T-helper 2 cell treated with Interferon-gamma antibody and Interleukin-4, amounts not matched to agents 5 μg/mL and 100 μg/mL, for 36 hours (primary cell): ENCODE measurements around the gene BCAR3.

Experiments
- DNase-seq: peaks from one replicate; pipeline ENCODE4 v3.0.0; 2021; ENCODE audit warnings: low spot score
- H3K27ac Mint-ChIP-seq: one replicate; pipeline ENCODE4 v1.8.0; 2021; ENCODE audit warnings: mild to moderate bottlenecking, mixed read lengths
- H3K27me3 Mint-ChIP-seq: one replicate; pipeline ENCODE4 v1.8.0; 2021; ENCODE audit warnings: low read depth, mixed read lengths
- H3K36me3 Mint-ChIP-seq: one replicate; pipeline ENCODE4 v1.8.0; 2021; ENCODE audit warnings: low read depth, mixed read lengths
- H3K4me1 Mint-ChIP-seq: one replicate; pipeline ENCODE4 v1.8.0; 2021; ENCODE audit warnings: low read depth, mixed read lengths
- H3K4me3 Mint-ChIP-seq: one replicate; pipeline ENCODE4 v1.8.0; 2022; ENCODE audit warnings: mild to moderate bottlenecking, moderate library complexity, mixed read lengths
- H3K9me3 Mint-ChIP-seq: one replicate; pipeline ENCODE4 v1.8.0; 2021; ENCODE audit warnings: mixed read lengths

The BCAR3 gene

DNA sequence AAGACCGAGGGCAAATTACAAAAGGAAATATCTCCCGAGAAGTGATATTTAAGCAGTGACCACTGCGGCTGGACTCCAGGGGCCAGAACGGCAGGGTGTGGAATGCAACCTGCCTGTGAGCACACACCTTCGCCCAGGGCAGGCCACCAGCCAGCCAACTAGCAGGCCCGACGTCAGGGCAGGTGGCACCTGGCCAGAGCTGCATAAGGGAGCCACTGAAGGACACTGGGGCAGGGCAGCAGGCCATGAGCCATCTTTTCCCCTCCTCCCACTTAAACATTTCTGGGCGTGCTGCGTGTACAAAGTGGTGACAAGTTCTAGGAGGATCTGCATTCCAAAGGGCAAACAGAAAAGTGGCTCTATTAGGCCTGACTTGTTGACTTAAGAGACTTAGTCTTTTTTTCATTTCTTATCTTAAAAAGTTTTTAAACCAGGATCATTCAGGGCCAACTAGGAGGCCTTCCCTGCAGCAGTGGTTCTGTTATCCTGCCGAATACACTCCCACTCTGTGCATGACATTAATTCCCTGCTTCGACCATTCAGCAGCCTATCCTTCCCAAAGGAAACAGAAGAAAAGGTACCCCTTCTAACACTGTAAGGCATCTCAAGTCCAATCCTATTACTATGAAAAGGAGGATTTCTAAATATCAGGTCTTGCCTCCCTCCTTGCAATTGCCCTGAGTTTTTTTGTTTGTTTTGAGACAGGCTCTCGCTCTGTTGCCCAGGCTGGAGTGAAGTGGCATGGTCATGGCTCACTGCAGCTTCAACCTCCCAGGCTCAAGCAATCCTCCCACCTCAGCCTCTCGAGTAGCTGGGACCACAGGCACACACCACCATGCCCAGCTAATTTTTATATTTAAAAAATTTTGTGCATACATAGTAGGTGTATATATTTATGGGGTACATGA, 96.3 kb downstream of the BCAR3 start:
- Mint-ChIP-seq H3K4me1 (peaks cover 9% of the 10 kb centered on the region), H3K27me3 (no peaks in the 10 kb centered on the region), H3K27ac (no peak overlapping the region), H3K36me3 (peaks cover 14% of the 10 kb centered on the region), H3K4me3 (no peak overlapping the region), H3K9me3 (no peaks in the 10 kb centered on the region)
- DNase-seq: no peak

GRCh38 chr1:93584261-93585003, 97.2 kb downstream of the BCAR3 start:
- H3K4me1 Mint-ChIP-seq: peaks cover 6% of the 10 kb centered on the region
- no peak overlapping the region for H3K4me3 Mint-ChIP-seq
- H3K36me3 Mint-ChIP-seq: peaks cover 8% of the 10 kb centered on the region
- no peak for DNase-seq
- no peak overlapping the region for H3K27ac Mint-ChIP-seq
- no peaks in the 10 kb centered on the region for H3K9me3 Mint-ChIP-seq
- no peaks in the 10 kb centered on the region for H3K27me3 Mint-ChIP-seq

GRCh38 chr1:93581917-93582850, 99.5 kb downstream of the BCAR3 start:
- no peak overlapping the region for H3K4me3 Mint-ChIP-seq
- H3K36me3 Mint-ChIP-seq: no peaks in the 10 kb centered on the region
- DNase-seq: no peak
- no peaks in the 10 kb centered on the region for H3K9me3 Mint-ChIP-seq
- no peak overlapping the region for H3K27ac Mint-ChIP-seq
- H3K27me3 Mint-ChIP-seq: no peaks in the 10 kb centered on the region
- no peaks in the 10 kb centered on the region for H3K4me1 Mint-ChIP-seq

- no peaks in the 10 kb centered on the region for H3K4me1 Mint-ChIP-seq
- no peak overlapping the region for H3K27ac Mint-ChIP-seq
- H3K36me3 Mint-ChIP-seq: peaks cover 2% of the 10 kb centered on the region
- no peak for DNase-seq
- no peak overlapping the region for H3K4me3 Mint-ChIP-seq
- H3K27me3 Mint-ChIP-seq: no peaks in the 10 kb centered on the region
- H3K9me3 Mint-ChIP-seq: no peaks in the 10 kb centered on the region
These were observed 101.7 kb downstream of the BCAR3 start for GRCh38 chr1:93579891-93580290.

DNA sequence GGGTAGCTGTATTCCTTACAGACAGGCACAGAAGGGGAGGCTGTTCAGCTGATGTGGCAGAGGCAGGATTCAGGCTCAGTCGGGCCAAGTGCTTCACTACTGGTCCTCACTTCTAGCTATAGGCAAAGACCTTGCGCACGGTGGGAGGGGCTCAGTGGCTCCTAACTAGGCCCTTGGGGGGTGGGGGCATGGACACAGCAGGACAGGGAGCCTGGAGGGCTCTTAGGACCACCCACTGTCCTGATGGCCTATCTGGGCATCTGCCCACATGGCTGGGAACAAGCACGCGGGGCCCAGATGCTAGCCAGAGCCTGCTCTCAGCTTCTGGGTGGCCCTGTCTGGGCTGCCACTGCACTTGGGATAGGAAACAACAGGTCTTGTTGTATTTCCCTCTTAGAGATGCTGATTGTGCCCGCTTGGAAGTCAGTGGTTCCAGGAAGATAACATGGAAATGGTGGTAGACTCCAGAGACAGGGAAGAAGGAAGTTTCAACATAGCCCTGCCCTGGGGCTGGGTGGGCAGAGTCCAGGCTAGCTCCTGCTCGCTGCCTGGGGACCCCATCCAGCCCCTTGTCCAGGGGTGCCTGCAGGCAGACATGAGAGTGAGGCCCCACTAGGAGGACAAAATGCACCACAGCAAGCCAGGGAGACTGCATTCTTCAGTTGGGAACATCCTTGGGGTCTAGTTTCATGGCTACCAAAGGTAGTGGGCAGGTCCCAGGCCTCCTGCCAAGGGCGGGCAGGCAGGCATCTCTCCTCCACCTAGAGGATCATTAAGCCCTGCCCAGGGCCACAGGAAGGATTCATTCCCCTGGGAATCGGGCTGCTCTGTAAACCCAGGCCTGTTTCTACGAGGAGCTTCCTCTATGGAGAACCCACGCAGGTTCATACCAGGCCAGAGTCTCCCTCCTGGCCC, 102.5 kb downstream of the BCAR3 start:
- peaks cover 2% of the 10 kb centered on the region for H3K36me3 Mint-ChIP-seq
- H3K27me3 Mint-ChIP-seq: no peaks in the 10 kb centered on the region
- no peaks in the 10 kb centered on the region for H3K9me3 Mint-ChIP-seq
- DNase-seq: no peak
- H3K4me1 Mint-ChIP-seq: no peaks in the 10 kb centered on the region
- no peak overlapping the region for H3K4me3 Mint-ChIP-seq
- H3K27ac Mint-ChIP-seq: no peak overlapping the region

DNA sequence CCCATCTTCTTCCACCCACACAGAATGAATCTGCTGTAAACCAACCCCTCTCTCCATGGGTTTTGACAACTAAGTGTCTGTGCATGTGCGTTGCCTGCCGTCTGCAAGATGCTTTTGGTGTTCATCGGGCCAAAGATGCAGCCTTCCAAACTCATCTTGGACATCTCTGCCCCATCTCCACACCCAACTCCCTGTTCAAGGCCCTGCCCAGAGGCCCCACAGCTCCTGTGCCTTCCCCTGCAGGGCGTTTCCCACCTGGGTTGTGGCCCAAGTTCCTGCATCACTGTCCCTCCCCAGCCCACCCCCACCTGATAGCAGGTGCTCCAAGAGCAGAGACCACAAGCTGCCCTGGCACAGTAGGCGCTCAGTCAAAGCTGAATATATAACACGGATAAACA, 103.2 kb downstream of the BCAR3 start:
- peaks cover 2% of the 10 kb centered on the region for H3K36me3 Mint-ChIP-seq
- no peak overlapping the region for H3K27ac Mint-ChIP-seq
- DNase-seq: no peak
- H3K4me1 Mint-ChIP-seq: no peaks in the 10 kb centered on the region
- H3K4me3 Mint-ChIP-seq: no peak overlapping the region
- H3K9me3 Mint-ChIP-seq: no peaks in the 10 kb centered on the region
- H3K27me3 Mint-ChIP-seq: no peaks in the 10 kb centered on the region

- no peak overlapping the region for H3K27ac Mint-ChIP-seq
- no peaks in the 10 kb centered on the region for H3K27me3 Mint-ChIP-seq
- DNase-seq: no peak
- H3K36me3 Mint-ChIP-seq: peaks cover 2% of the 10 kb centered on the region
- no peak overlapping the region for H3K4me3 Mint-ChIP-seq
- no peaks in the 10 kb centered on the region for H3K9me3 Mint-ChIP-seq
- H3K4me1 Mint-ChIP-seq: no peaks in the 10 kb centered on the region
These were observed 103.9 kb downstream of the BCAR3 start for GRCh38 chr1:93577536-93578432.

DNA sequence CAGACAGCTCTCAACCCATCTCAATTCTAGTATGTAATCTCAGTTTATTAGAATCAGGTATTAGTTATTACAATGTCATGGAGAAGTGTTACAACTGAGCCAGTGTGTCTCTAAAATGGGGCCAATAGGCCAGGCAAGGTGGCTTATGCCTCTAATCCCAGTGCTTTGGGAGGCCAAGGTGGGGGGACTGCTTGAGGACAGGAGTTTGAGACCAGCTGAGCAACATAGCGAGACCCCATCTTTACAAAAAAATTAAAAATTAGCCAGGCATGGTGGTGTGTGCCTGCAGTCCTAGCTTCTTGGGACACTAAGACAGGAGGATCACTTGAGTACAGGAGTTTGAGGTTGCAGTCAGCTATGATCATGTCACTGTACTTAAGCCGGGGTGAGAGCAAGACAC, 104.9 kb downstream of the BCAR3 start:
- Mint-ChIP-seq H3K36me3 (peaks cover 2% of the 10 kb centered on the region), H3K27ac (no peak overlapping the region), H3K27me3 (no peaks in the 10 kb centered on the region), H3K9me3 (no peaks in the 10 kb centered on the region), H3K4me3 (no peak overlapping the region), H3K4me1 (no peaks in the 10 kb centered on the region)
- DNase-seq: no peak

DNA sequence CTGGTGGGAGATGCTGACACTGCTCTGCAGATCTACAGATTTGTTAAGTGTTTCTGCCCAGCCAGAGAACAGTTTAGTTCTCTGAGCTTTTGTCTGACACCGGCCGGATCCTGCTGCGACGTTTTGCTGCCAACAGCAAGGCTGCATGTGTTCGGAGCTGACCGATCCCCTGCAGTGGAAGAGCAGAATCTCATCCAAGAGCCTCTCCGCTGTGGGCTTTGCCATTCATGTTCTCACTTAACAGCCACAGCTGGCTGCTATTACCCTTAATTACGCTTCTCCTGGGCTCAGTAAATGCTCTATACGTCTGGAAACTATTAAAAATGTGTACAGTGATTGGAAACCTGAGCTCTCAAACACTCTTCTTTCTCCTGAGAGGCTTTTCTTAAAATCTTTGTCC, 105.3 kb downstream of the BCAR3 start:
- Mint-ChIP-seq H3K27me3 (no peaks in the 10 kb centered on the region), H3K27ac (no peak overlapping the region), H3K36me3 (peaks cover 2% of the 10 kb centered on the region), H3K4me3 (no peak overlapping the region), H3K4me1 (no peaks in the 10 kb centered on the region), H3K9me3 (no peaks in the 10 kb centered on the region)
- no peak for DNase-seq

GRCh38 chr1:93575621-93576284, 105.9 kb downstream of the BCAR3 start:
- Mint-ChIP-seq H3K36me3 (peaks cover 2% of the 10 kb centered on the region), H3K4me1 (no peaks in the 10 kb centered on the region), H3K27me3 (no peaks in the 10 kb centered on the region), H3K4me3 (no peak overlapping the region), H3K9me3 (no peaks in the 10 kb centered on the region), H3K27ac (no peak overlapping the region)
- DNase-seq: no peak

GRCh38 chr1:93574991-93575390, 106.6 kb downstream of the BCAR3 start:
- no peaks in the 10 kb centered on the region for H3K4me1 Mint-ChIP-seq
- peaks cover 5% of the 10 kb centered on the region for H3K36me3 Mint-ChIP-seq
- no peak overlapping the region for H3K4me3 Mint-ChIP-seq
- H3K27ac Mint-ChIP-seq: no peak overlapping the region
- no peaks in the 10 kb centered on the region for H3K27me3 Mint-ChIP-seq
- no peaks in the 10 kb centered on the region for H3K9me3 Mint-ChIP-seq
- DNase-seq: no peak

GRCh38 chr1:93574511-93574910, 107.1 kb downstream of the BCAR3 start:
- no peak for DNase-seq
- Mint-ChIP-seq H3K36me3 (peaks cover 5% of the 10 kb centered on the region), H3K4me3 (no peak overlapping the region), H3K9me3 (no peaks in the 10 kb centered on the region), H3K27ac (no peak overlapping the region), H3K27me3 (no peaks in the 10 kb centered on the region), H3K4me1 (no peaks in the 10 kb centered on the region)
